AG09309 (cell line): ENCODE data around the gene SRCAP.

ENCODE experiments used
- DNase-seq: peaks from one replicate; pipeline ENCODE4 v3.0.0-alpha.2; 2010; ENCODE audit warnings: low read depth
- H3K4me3 ChIP-seq: 2 replicates; pipeline ENCODE4 v1.5.1; 2011; ENCODE audit warnings: mild to moderate bottlenecking, low read depth, low read length, moderate library complexity; ENCODE audit not compliant: control insufficient read depth
- CTCF ChIP-seq: IDR thresholded peaks from 2 replicates; pipeline ENCODE4 v1.5.1; 2011; ENCODE audit warnings: mild to moderate bottlenecking, low read depth, low read length, inconsistent platforms; ENCODE audit not compliant: insufficient read depth, control insufficient read depth; ENCODE audit errors: missing control alignments

Gene SRCAP

GRCh38 chr16:30773826-30774225, 74.9 kb downstream of the SRCAP start:
- H3K4me3 ChIP-seq = no peak overlapping the region
- TF ChIP-seq CTCF = no peak

GRCh38 chr16:30774367-30775130, 75.6 kb downstream of the SRCAP start:
- H3K4me3 ChIP-seq = peak overlapping the region; percentile 47
- no peak for TF ChIP-seq CTCF
- DNase-seq = no peak

More at GRCh38 chr16:30773826-30774225, 74.9 kb downstream of the SRCAP start:
- no peak for DNase-seq

GRCh38 chr16:30775131-30775391, 76.1 kb downstream of the SRCAP start:
- DNase-seq = no peak
- TF ChIP-seq CTCF = no peak
- H3K4me3 ChIP-seq = peak overlapping the region; percentile 47

GRCh38 chr16:30775392-30776188, 76.6 kb downstream of the SRCAP start:
- no peak for TF ChIP-seq CTCF
- peak overlapping the region; percentile 47 for H3K4me3 ChIP-seq
- no peak for DNase-seq

GRCh38 chr16:30777591-30778297, 78.8 kb downstream of the SRCAP start:
- no peak overlapping the region for H3K4me3 ChIP-seq
- no peak for DNase-seq
- peak; percentile 7 for TF ChIP-seq CTCF

- no peak for TF ChIP-seq CTCF
- no peak overlapping the region for H3K4me3 ChIP-seq
- DNase-seq = no peak
Measured at GRCh38 chr16:30778549-30779244, 79.7 kb downstream of the SRCAP start.
